Fibroblast of the aortic adventitia (primary cell): ENCODE measurements around the gene DMWD. TPM values are rescaled to one million over a fixed set of nuclear protein-coding genes. Genes with fewer than 3 reads are reported as not detected.
"Not testable (repeated sequence)": the region's sequence is repeated elsewhere in the genome, so short reads cannot be mapped to it uniquely, and the experiment has no call there.

ENCODE experiments used
- DNase-seq: peaks from one replicate; pipeline ENCODE4 v3.0.0-alpha.2; 2010; ENCODE audit warnings: low read depth
- H3K4me3 ChIP-seq: 2 replicates; pipeline ENCODE4 v1.5.1; 2011; ENCODE audit warnings: low read depth, mild to moderate bottlenecking, control low read depth, low read length, moderate library complexity
- total RNA-seq: library from RNA; depleted of rRNA; stranded (reverse); fragments of >200 nt; gene quantifications from 2 replicates; pipeline ENCODE4 v1.2.3, GENCODE V29; 2012; ENCODE audit warnings: low replicate concordance
- TF ChIP-seq, protein P1 (sequence below): IDR thresholded peaks from 2 replicates; pipeline ENCODE4 v1.5.1; 2011; ENCODE audit warnings: mild to moderate bottlenecking, low read length, control low read depth, inconsistent platforms; ENCODE audit not compliant: insufficient read depth

DMWD gene
- total RNA-seq, 1 donor: 41.4 TPM

DNA sequence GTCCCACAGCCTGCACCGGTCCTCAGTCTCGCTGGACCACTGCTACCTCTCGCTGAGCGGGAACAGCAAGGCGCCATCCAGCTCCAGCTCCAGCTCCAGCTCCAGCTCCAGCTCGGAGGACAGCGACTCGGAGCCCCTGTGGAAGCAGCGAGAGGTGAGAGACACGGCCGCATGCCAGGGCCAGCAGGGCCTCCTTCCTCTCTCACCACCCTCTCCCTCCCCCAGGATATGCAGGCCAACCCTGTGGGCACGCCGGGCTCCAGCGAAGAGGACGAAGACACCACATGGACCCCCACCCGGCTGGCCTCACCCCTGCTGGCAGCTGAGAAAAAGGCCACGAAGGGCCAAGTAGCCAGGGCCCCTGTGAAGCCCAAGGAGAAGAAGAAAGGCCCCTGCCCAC lies 30.9 kb downstream of the DMWD start:
- no peak for DNase-seq
- H3K4me3 ChIP-seq: no peak overlapping the region
- TF ChIP-seq, protein P1, sequence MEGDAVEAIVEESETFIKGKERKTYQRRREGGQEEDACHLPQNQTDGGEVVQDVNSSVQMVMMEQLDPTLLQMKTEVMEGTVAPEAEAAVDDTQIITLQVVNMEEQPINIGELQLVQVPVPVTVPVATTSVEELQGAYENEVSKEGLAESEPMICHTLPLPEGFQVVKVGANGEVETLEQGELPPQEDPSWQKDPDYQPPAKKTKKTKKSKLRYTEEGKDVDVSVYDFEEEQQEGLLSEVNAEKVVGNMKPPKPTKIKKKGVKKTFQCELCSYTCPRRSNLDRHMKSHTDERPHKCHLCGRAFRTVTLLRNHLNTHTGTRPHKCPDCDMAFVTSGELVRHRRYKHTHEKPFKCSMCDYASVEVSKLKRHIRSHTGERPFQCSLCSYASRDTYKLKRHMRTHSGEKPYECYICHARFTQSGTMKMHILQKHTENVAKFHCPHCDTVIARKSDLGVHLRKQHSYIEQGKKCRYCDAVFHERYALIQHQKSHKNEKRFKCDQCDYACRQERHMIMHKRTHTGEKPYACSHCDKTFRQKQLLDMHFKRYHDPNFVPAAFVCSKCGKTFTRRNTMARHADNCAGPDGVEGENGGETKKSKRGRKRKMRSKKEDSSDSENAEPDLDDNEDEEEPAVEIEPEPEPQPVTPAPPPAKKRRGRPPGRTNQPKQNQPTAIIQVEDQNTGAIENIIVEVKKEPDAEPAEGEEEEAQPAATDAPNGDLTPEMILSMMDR: no peak

DNA sequence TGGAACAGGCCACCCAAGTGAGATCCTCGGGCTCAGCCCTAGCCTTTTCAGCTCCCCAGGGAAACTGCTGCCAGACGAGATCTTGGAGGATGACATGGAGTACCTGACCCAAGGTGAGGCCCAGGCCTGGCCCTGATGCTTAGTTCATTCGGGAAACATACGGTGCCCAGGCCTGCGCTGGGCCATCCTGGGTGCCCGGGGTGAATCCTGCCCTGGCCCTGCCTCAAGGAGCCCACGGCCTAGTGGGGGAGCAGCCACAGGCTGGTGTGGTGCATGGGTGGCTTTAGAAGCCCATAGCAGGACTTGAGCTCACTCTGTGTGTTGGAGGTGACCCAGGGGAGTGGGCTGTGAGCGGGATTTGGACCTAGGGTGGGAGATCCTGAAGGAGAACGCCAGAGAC lies 33.7 kb downstream of the DMWD start:
- no peak for DNase-seq

DNA sequence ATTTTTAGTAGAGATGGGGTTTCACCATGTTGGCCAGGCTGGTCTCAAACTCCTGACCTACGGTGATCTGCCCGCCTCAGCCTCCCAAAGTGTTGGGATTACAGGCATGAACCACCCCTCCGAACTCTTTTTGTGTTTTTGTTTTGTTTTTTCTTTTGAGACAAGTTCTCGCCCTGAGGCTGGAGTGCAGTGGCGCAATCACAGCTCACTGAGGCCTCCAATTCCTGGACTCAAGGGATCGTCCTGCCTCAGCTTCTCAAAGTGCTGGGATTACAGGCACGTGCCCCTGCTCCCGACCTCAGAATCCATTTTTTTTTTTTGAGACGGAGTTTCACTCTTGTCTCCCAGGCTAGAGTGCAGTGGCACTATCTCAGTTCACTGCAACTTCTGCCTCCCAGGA lies 35.0 kb downstream of the DMWD start:
- TF ChIP-seq, protein P1: no peak
- no peak overlapping the region for H3K4me3 ChIP-seq
- DNase-seq: no peak

More for the DNA sequence above, 33.7 kb downstream of the DMWD start:
- no peak overlapping the region for H3K4me3 ChIP-seq
- TF ChIP-seq, protein P1: no peak

DNA sequence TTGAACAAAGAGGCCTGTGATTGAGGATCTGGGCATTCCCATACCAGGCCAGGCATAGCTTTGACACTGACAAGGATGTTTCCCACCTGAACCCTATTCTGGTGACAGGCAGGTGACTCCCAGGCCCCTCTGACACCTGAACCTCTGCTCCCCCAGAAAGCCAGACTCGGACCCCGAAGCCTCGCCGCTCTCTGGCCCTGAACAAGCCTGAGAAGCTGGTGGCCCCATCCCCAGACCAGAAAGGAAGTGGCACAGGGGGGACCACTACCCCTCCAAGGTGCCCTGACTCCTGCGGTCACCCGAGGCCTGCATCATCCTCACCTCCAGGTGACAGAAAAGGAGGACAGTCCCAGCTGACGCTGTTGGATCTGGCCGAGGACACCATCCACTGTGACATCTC lies 38.3 kb downstream of the DMWD start:
- H3K4me3 ChIP-seq: no peak overlapping the region
- DNase-seq: no peak
- TF ChIP-seq, protein P1: no peak

DNA sequence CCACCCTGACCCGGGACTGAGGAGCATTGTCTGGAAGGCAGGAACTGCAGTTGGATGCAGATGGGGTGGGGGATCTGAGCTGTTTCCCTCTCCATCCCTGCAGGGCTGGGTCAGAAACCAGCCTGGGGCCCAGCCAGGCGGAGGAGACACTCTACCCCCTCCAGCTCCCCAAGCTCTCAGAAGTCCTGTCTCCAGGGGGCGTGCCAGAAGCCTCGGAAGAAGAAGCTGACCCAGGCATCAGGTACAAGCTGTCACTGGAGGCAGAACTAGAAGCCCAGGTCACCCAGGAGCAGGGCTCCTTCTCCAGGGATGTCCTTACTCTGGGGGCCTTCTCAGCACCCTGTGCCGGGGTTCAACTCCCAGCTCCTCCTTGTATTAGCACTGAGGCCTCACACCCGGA lies 39.1 kb downstream of the DMWD start:
- H3K4me3 ChIP-seq: no peak overlapping the region
- no peak for DNase-seq
- TF ChIP-seq, protein P1: peak; percentile 3

DNA sequence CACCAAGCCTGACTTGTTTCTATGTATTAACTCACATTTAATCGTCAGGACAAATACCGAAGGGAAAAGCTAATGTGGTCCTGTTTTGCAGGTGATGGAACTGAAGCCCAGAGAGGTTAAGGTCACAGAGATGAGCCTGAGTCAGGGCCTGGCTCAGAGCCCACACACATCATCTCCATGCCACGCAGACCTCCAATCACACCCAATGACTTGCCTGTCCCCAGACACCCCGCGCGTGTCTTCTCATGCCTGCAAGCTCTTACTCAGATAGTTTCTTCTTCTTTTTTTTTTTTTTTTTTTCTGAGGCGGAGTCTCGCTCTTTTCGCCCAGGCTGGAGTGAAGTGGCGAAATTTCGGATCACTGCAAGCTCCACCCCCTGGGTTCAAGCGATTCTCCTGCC lies 40.0 kb downstream of the DMWD start:
- no peak overlapping the region for H3K4me3 ChIP-seq
- TF ChIP-seq, protein P1: no peak
- no peak for DNase-seq

DNA sequence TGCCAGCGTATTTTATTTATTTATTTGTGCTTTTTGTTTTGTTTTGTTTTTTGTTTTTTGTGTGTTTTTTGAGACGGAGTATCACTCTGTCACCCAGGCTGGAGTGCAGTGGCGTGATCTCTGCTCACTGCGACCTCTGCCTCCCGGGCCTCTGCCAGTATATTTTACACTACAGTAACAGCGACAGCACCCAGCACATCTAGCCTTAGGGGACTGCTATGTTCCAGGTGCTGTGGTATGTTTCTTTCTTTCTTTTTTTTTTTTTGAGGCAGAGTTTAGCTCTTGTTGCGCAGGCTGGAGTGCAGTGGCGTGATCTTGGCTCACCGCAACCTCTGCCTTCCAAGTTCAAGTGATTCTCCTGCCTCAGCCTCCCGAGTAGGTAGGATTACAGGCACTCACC lies 41.2 kb downstream of the DMWD start:
- H3K4me3 ChIP-seq, DNase-seq: not testable (repeated sequence)
